Tibial nerve (tissue), 4 donors: ENCODE measurements around the gene MYLIP.

Source experiments
- CTCF ChIP-seq, 5 experiments: fragments of 200-600 bp in 3 of 5; fragments of 450-650 bp in 2 of 5; sonication (generic) in 3 of 5; IDR thresholded peaks; one replicate each; pipeline ENCODE4 v1.5.1; 2016 to 2019; ENCODE audit warnings: antibody characterized with exemption in 5 of 5, mild to moderate bottlenecking in 3 of 5, moderate library complexity in 2 of 5
- EP300 ChIP-seq, 2 donors: sonication (generic); formaldehyde crosslinking; IDR thresholded peaks; one replicate each; pipeline ENCODE4 v1.6.1; 2017; ENCODE audit warnings: antibody characterized with exemption in 2 of 2, mild to moderate bottlenecking in 1 of 2
- POLR2A ChIP-seq, 2 donors: fragments of 450-650 bp; IDR thresholded peaks; one replicate each; pipeline ENCODE4 v1.6.1; 2017; ENCODE audit warnings: antibody characterized with exemption in 2 of 2, mild to moderate bottlenecking in 2 of 2, moderate library complexity in 2 of 2

GRCh38 chr6:16079354-16079753 is 49.5 kb upstream of the MYLIP start:
- no peak for TF ChIP-seq CTCF (IDR thresholded peaks at IDR 0.05)
- TF ChIP-seq EP300 (IDR thresholded peaks at IDR 0.05) = no peak
- TF ChIP-seq POLR2A (IDR thresholded peaks at IDR 0.05) = no peak
